Body of pancreas (tissue), 4 donors: Measurements from ENCODE around the gene TCF7L1. TPM values are rescaled to one million over a fixed set of nuclear protein-coding genes. Genes with fewer than 3 reads are reported as not detected.

Experiments
- ATAC-seq: fragments of 150-250 bp; one replicate; pipeline ENCODE4 v1.9.1; 2016
- DNase-seq, 4 donors: peaks; one replicate each; pipeline ENCODE4 v3.0.0-alpha.2; 2019
- H3K27ac ChIP-seq, 4 donors: fragments of 200-600 bp; sonication (generic); 1 replicate in 3 of 4; 2 replicates in 1 of 4; pipeline versions ENCODE4 v1.5.1 to v1.6.1; 2016 to 2019; ENCODE audit warnings: mild to moderate bottlenecking in 1 of 4, mixed read lengths in 1 of 4, moderate library complexity in 1 of 4
- H3K27me3 ChIP-seq, 2 donors: fragments of 200-600 bp; sonication (generic); one replicate each; pipeline ENCODE4 v1.6.0; 2016; ENCODE audit warnings: mild to moderate bottlenecking in 1 of 2
- H3K36me3 ChIP-seq, 2 donors: fragments of 200-600 bp; sonication (generic); replicated peaks in 1 of 2; 2 replicates each; pipeline ENCODE4 v1.5.1; 2016; ENCODE audit warnings: low read depth in 2 of 2; ENCODE audit not compliant: insufficient read depth in 1 of 2
- H3K4me1 ChIP-seq: fragments of 200-600 bp; sonication (generic); one replicate; pipeline ENCODE4 v1.6.0; 2016
- H3K4me3 ChIP-seq, 2 donors: fragments of 200-600 bp; sonication (generic); 1 replicate in 1 of 2; 2 replicates in 1 of 2; pipeline ENCODE4 v1.5.1; 2016 to 2019
- H3K9me3 ChIP-seq, 3 donors: fragments of 200-600 bp; sonication (generic); 1 replicate in 2 of 3; 2 replicates in 1 of 3; pipeline ENCODE4 v1.5.1; 2016
- CTCF ChIP-seq, 7 experiments: fragments of 450-650 bp in 4 of 7; fragments of 200-600 bp in 3 of 7; sonication (generic) in 3 of 7; IDR thresholded peaks; one replicate each; pipeline ENCODE4 v1.5.1; 2016 to 2019; ENCODE audit warnings: antibody characterized with exemption in 7 of 7
- POLR2A ChIP-seq, 3 donors: fragments of 450-650 bp; IDR thresholded peaks; one replicate each; pipeline ENCODE4 v1.6.1; 2016; ENCODE audit warnings: antibody characterized with exemption in 3 of 3, mild to moderate bottlenecking in 2 of 3
- WGBS, 2 donors: methylation state at CpG; one replicate each; pipeline ENCODE4 v1.1.5; 2017; 5-methylcytosine and 5-hydroxymethylcytosine counted together
- intact Hi-C: fragments of 100-400 bp; cut with DNase I; formaldehyde crosslinking; loops from one replicate; pipeline ENCODE4 v1.15.1; 2023
- total RNA-seq, 2 donors: library from RNA; depleted of rRNA; stranded (reverse); fragments of >200 nt; gene quantifications; one replicate each; pipeline ENCODE4 v1.1.0, GENCODE V29; 2016

TCF7L1 gene
- total RNA-seq, 2 donors from 2014 or later = 2.1 to 4.3 TPM

GRCh38 chr2:85325466-85325811 lies 192.2 kb downstream of the TCF7L1 start:
- no peak for ATAC-seq
- H3K27ac ChIP-seq = peak overlapping the region in 3 of 4 donors; percentile 59 to 98 (median 93)
- H3K4me3 ChIP-seq = peak overlapping the region in 1 of 2 donors; percentile 72
- intact Hi-C loops = no loop called here
- peaks cover 0 to 10% of the 10 kb centered on the region in 2 donors for H3K36me3 ChIP-seq
- no peaks in the 10 kb centered on the region for H3K27me3 ChIP-seq
- 56 to 59% methylated on average over 8 to 9 of the region's 9 CpGs for WGBS, 2 donors
- TF ChIP-seq POLR2A (IDR thresholded peaks at IDR 0.05) (no peak), CTCF (IDR thresholded peaks at IDR 0.05) (no peak)
- DNase-seq = no peak
- H3K9me3 ChIP-seq = no peaks in the 10 kb centered on the region
- peaks cover 50% of the 10 kb centered on the region for H3K4me1 ChIP-seq

GRCh38 chr2:85326406-85327159 lies 193.4 kb downstream of the TCF7L1 start:
- WGBS, 2 donors = 17 to 27% methylated on average over 29 to 32 of the region's 32 CpGs
- DNase-seq (peak in 1 of 4 donors; percentile 42), ATAC-seq (no peak)
- Histone ChIP-seq H3K27ac (peak overlapping the region in 3 of 4 donors; percentile 93 to 99 (median 98)), H3K9me3 (no peaks in the 10 kb centered on the region), H3K36me3 (peaks cover 0 to 10% of the 10 kb centered on the region in 2 donors), H3K27me3 (no peaks in the 10 kb centered on the region), H3K4me3 (peak overlapping the region; percentile 72 to 95), H3K4me1 (peaks cover 50% of the 10 kb centered on the region)
- no peak for TF ChIP-seq POLR2A (IDR thresholded peaks at IDR 0.05)
- no peak for TF ChIP-seq CTCF (IDR thresholded peaks at IDR 0.05)
- intact Hi-C loops = no loop called here

- TF ChIP-seq POLR2A (IDR thresholded peaks at IDR 0.05) (no peak), CTCF (IDR thresholded peaks at IDR 0.05) (no peak)
- DNase-seq = peak; percentile 33 to 52 (median 43)
- Histone ChIP-seq H3K4me3 (peak overlapping the region; percentile 72 to 95), H3K36me3 (peaks cover 0 to 10% of the 10 kb centered on the region in 2 donors), H3K4me1 (peaks cover 50% of the 10 kb centered on the region), H3K27ac (peak overlapping the region; percentile 82 to 99 (median 96)), H3K27me3 (no peaks in the 10 kb centered on the region), H3K9me3 (no peaks in the 10 kb centered on the region)
- WGBS, 2 donors = 2 to 4% methylated on average over 30 to 41 of the region's 41 CpGs
- intact Hi-C loops = no loop called here
- peak; percentile 1 for ATAC-seq
Observed at GRCh38 chr2:85327160-85327821, 194.1 kb downstream of the TCF7L1 start.

- ATAC-seq (peak; percentile 97), DNase-seq (peak; percentile 92 to 94 (median 93))
- H3K27me3 ChIP-seq = no peaks in the 10 kb centered on the region
- WGBS, 2 donors = 0 to 1% methylated on average over 31 to 57 of the region's 57 CpGs
- no peaks in the 10 kb centered on the region for H3K9me3 ChIP-seq
- H3K4me3 ChIP-seq = peak within 1 kb of the TSS; percentile 72 to 95
- H3K4me1 ChIP-seq = peaks cover 43% of the 10 kb centered on the region
- H3K27ac ChIP-seq = peak within 1 kb of the TSS; percentile 82 to 99 (median 96)
- intact Hi-C loops = no loop called here
- TF ChIP-seq POLR2A (IDR thresholded peaks at IDR 0.05) = peak; percentile 98 to 99 (median 99)
- TF ChIP-seq CTCF (IDR thresholded peaks at IDR 0.05) = peak in 3 of 7 experiments; percentile 9 to 41 (median 34)
- peaks cover 0 to 8% of the 10 kb centered on the region in 2 donors for H3K36me3 ChIP-seq
Observed at GRCh38 chr2:85327822-85328617, 194.8 kb downstream of the TCF7L1 start, which contains the start of gene TGOLN2. Gene TGOLN2 (minus strand): TSS chr2:85327989. CDS start chr2:85327962, 27 bp downstream.
